NOMO-1 (cell line): ENCODE measurements around the gene TBATA.

Experiments used
- DNase-seq, 2 experiments: peaks; one replicate each; lab custom pipeline; 2025; ENCODE audit not compliant: unreplicated experiment in 2 of 2; lab: John Stamatoyannopoulos, UW

The TBATA gene

DNA sequence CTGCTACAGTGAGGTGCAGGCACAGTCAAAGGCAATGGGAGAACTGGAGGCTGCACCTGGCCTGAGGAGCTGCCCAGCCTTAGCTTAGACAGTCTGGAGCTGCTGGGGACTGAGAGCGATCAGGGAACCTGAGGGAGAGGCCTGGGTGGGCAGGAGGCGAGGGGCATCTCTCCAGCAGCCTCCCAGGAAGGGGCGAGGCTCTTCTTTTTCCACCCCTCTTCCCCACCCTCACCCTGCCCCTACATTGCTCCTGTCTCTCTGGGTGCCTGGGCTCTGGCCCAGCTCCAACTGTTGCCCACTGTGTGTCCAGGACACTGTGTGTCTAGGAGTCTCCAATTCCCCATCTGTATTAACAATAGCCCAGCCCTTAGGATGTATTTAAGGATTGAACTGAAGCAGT, 36.9 kb downstream of the TBATA start:
- DNase-seq, result no peak

DNA sequence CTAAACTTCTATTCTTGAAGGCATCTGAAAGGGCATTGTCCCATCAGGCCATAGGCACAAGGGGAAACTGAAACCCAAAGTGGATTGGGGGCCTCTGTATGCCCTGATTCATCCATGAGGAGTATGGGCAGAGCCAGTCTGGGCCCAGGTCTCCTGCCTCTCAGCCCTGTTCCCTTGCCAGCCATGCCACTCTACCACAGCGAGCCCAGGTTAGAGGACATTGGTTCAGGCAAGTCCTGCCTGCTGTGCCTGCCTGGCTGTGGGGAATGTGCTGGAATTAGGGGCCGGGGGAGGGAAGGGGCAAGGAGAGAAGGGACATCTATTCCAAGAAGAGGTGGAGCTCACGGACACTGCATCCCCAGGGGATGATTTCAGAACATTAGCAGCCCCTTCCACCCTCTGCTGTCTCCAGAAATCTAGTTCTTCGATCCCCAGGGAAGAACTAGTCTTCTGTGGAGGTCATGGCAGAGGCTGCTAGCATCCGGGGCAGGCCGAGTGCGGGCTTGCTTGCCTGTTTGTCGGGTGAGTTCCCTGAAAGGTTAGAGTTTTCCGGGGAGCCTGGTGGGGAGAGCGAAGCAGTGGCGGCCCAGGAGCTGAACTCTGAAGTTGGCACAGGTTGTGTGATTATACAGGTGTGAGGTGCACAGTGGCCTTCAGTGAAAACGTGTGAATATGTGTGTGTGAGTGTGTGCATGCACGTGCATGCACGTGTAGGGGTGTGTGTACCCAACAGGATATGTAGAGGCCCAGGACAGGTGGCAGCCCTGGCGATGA, 37.8 kb downstream of the TBATA start:
- DNase-seq, result no peak

DNA sequence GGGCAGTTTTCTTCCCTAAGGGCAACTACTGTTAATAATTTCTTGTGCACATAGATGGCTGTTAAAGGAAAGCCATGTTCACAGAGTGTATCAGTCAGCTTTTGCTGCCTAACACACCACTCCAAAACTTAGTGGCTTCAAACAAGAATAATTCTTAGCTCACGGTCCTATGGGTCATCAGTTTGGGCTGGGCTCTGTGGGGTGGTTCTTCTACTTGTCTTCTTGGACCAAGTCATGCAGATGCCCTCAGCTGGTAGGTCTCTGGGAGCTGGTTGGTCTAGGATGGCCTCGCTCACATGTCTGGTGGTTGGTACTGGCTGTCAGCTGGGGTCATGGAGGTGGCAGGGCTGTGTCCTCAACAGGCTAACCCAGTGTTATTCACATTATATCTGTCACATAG, 39.6 kb downstream of the TBATA start:
- no peak for DNase-seq

DNA sequence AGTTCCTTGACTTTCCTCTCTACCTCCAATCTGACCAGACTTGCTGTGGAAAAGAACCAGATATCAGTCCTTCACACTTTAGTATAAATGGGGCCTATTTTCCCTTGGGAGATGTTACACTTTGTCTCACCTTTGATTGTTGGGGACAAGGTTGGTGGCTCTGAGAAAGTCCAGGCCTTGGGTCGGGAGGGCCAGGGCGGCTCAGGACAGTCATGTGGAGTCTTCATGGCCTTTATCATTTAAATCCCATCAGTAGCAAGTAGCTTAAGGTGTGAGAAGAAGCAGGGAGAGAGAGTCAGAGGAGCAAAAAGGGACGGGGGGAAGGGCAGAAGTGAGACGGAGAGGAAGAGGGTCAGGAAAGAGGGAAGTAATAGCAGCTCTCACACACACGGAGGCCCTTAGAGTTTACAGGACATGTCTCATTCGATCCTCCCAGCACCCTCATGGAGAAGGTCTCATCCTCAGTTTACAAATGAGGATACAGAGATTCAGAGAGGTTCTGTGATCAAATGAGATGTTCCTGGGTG, 40.5 kb downstream of the TBATA start:
- peak in 1 of 2 experiments; percentile 35 for DNase-seq

DNA sequence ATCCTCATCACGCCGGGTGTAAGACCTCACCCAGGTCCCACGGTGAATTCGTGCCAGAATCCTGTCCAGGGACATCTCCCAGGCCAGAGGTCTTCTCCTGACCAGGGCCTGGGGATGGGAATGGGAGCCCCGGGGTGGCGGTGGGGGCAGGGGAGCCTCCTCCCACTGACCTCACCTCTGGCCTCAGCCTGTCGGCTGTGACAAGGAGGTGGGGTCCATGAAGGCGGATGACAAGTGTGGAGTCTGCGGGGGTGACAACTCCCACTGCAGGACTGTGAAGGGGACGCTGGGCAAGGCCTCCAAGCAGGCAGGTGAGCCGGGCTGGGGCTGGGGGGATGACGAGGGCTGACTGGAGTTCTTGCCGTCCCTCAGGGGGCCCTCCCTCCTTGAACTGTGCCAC, 41.3 kb downstream of the TBATA start:
- DNase-seq, result no peak

DNA sequence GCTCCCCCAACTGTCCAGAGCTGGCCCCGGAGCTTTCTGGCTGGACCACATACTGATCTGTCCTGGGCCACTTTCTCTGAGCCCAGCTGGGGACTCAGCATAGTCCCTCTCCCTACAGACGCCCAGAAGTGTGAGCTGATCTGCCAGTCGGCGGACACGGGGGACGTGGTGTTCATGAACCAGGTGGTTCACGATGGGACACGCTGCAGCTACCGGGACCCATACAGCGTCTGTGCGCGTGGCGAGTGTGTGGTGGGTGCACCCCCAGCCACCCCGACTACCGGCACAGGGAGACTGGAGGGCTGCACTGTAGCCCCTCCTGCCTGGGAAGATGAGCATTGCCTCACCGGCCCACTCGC, 41.8 kb downstream of the TBATA start:
- no peak for DNase-seq

DNA sequence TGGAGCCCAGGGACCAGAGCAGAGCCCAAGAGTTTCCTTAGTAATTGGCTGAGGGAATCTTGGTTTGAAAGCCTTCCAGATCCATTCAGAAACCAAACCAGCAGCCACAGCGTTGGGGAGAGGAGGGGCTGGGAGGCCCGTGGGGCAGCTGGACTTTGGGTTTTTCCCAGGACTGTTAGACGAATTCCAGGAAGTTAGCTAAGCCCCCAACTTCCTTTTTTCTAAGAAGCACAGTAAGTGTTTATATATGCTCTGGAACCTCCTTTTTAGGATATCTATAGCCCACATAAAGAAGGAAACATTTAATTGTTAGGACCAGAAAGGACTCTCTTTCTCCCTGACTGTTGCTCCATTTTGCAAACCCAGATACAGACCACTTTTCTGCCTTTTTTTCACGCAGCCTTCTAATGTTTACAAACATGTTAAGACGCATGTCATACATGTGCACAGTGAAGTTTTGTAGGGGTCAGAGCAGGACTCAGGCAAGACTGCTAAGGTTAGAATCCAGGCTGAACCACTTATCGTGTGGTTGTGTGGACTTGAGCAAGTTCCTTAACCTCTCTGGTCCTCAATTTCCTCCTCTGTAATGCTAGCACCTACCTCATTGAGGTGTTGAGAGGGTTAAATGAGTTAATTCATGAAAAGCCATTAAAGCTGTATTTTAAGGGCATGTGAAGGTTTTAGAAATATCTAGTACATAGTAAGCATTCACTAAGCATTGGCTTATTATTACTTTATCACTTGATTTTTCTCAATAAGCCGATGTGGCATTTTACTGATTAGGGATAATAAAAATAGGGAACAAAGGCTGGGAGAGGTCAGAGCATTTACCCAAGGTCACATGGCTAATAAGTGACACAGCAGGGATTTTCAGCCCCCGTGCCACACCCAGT, 42.4 kb downstream of the TBATA start:
- peak; percentile 5 to 29 for DNase-seq

DNA sequence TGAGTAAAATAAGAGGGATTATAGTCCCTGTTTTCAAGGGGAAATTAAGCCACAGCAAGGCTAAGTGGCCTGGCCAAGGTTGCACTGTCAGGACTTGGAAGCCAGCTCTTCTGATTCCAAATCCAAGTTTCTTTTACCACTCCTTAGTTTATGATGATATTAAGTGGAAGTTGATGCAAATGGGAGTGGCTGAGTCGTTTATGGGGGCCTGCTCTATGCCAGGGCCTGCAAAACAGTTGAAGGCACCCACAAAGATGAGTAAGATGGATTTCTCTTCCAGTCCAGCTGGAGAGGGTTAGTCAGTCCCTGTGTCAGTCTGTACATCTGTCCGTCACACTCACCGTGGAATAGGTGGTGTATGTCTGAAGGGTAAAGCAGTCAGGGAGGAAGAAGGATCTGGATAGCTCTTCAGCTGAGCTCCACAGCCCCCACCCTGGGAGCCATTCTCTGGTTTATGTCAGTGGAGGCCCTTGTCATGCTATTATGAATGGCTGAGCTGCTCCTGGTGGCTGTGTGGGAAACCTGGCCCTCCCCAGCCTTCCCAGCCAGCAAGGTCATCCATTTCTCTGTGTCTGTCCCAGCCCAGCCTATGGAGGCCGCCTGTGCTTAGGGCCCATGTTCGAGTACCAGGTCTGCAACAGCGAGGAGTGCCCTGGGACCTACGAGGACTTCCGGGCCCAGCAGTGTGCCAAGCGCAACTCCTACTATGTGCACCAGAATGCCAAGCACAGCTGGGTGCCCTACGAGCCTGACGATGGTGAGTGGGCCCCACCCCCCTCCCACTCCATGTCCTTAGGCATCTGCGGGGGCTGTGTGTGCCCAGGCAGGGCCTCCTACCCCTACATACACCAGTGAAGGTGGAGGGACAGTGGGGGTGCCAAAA, 44.5 kb downstream of the TBATA start:
- DNase-seq, result no peak

DNA sequence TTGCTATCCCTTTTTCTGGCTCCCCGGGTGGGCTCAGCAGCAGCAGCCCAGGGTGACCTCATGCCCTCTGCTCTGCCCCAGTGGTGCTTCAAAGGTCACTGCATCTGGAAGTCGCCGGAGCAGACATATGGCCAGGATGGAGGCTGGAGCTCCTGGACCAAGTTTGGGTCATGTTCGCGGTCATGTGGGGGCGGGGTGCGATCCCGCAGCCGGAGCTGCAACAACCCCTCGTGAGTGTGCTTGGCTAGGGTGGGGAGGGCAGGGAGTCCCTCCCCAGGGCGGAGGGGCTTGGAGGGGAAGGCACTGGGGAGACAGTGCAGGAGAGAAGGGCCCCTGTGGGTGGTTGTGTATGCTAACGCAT, 46.4 kb downstream of the TBATA start:
- no peak for DNase-seq

DNA sequence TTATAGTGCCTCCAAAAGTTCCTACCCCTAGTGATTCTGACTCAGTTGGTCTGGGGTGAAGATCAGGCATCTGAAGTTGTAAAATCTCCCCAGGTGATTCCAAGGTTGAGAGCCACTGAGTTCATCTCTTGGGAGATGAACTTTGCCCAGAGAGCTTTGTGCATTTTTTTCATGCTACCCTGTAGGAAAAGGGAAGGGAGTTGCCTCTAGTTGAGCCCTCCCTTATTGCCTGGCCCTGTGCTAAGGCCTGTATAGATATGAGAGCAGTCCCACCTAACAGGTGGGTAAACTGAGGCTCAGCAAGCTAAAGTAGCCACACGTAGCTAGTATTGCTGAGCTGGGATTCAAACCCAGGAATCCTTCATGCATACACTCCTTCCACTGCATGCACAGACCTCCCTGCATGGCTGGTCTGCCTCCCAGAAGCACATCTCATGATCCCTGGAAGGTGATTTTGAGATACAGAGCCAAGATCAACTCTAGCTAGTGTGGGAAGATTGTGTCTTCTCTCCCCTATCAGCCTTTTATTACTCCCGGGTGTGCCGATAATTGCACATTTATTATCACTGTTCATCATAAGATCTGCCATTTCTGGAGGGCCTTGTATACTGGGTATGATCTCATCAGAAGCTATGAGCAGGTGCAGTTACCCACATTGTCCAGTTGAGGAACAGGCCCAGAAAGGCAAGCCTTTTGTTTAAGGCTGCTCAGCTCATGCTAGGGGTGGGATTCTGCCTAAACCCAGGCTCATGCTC, 47.0 kb downstream of the TBATA start:
- DNase-seq, result no peak

DNA sequence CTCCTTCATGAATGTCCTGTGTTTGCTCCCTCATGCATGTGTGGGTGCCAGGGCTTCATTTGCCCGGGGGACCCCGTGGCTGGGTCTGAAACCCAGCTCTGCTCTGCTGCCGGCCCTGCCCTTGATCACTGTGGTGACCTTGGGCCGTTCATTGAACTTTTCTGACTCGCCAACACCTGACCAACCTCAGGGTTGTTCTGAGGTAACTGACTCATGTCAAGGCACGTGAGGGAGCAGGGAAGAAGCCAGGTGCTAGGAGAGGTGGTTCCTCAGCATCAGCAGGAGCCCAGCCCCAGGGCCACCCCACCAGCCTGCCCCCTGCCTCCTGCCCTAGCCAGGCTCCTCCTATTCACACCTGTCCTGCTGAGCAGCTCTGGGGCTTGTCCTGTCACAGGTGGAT, 47.9 kb downstream of the TBATA start:
- DNase-seq, result no peak

DNA sequence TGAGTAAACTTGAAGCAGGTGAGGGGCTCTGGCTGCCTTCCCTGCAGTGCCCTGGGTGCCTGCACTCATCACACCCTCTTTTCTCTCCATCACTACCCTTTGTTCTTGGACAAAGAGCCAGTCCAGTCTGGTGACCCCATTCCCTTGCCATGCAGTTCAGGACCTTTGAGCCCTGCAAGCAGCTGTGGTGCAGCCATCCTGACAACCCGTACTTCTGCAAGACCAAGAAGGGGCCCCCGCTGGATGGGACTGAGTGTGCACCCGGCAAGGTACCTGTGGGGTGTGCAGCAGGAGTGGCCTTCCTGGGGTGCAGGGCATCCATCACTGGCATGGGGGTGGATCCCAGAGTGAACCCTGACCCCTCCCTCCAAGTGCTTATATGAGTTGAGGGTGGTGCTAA, 48.7 kb downstream of the TBATA start:
- no peak for DNase-seq

DNA sequence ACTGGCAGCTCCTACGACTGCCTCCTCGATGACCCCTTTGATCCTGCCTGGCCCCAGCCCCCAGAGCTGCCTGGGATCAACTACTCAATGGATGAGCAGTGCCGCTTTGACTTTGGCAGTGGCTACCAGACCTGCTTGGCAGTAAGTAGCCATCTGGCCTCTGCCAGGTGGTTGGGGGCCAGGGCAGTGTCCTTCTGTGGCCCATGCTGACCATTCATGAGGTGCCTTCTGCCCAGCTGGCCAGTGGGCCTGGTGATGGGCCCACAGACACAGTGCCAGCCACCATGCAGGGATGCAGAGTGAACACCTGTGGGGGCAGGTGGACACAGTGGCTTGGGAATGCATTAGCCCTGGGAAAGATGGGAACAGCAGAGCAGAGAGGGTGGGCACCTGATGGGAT, 50.0 kb downstream of the TBATA start:
- no peak for DNase-seq

DNA sequence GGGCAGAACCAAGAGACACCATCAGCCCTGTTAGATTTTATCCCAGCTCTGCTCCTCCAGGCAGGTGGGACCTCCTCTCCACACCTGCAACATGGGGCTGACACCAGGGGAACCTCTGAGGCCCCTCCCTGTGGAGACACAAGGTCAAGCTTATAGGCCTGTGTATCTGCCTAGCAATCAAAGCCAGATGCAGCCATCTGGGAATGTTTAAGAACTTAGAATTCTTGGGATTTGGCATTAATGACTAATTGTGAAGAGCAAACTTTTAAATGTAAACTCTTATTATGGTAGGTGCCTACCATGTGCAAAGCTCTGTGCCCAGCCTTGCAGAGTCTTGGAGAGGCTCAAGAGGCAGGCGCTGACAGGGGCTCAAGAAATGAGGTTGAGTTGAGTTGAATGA, 52.1 kb downstream of the TBATA start:
- DNase-seq, result no peak

DNA sequence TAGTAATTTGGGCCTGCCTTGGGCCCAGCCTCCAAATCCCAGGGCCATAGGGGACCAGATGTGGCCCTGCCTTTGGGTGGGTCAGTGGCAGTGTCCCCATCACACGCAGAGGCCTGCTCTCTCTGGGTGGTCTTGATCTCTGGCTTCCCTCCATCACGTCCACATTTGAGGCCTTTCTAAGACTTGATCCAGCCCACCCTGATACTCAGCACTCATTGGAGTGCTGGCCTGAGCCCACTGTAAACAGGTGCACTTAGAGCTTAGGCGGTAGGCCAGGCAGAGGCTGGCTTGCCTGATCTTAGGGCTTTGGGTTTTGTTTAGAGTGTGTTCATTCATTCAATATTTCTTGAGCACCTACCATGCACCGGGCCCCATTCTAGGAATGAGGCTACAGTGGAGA, 52.6 kb downstream of the TBATA start:
- no peak for DNase-seq

DNA sequence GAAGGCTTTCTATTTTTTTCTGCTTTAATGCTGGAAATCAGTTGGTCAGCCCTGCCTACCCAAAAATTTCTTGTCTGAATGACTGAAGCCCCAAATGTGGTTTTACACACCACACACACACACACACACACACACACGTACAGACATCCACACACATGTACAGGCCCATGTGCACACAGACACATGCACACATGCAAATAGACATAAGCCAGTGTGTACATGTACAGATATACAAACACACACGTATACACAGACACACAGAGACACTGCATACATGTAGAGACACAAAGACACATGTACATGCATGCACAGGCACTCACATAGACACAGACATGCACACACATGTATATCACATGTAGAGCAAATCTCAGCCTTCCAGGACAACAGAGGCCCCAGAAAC, 54.2 kb downstream of the TBATA start:
- DNase-seq, result no peak

DNA sequence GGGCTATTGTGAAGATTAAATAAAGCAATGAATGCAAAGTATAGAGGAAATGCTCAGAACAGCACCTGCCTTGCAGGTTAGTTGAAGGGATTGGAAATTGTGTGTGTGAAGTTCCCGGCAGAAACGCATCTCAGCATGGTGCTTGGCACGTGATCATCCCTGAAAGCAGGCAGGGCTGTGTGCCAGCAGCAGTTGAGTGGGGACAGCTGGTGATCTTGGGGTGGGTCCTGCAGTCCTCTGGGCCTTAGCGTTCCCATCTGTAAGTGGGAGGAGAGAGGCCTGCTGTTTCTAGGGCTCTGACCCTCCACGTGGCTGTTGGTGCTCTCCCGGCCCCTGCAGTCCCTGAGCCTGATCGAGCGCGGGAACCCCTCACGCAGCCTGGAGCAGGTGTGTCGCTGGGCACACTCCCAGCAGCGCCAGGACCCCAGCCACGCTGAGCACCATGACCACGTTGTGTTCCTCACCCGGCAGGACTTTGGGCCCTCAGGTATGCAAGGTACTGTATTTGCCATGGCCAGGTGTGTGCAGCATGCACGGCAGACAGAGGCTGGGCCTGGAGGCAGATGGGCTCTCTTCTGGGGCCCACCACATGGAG, 55.3 kb downstream of the TBATA start:
- no peak for DNase-seq

DNA sequence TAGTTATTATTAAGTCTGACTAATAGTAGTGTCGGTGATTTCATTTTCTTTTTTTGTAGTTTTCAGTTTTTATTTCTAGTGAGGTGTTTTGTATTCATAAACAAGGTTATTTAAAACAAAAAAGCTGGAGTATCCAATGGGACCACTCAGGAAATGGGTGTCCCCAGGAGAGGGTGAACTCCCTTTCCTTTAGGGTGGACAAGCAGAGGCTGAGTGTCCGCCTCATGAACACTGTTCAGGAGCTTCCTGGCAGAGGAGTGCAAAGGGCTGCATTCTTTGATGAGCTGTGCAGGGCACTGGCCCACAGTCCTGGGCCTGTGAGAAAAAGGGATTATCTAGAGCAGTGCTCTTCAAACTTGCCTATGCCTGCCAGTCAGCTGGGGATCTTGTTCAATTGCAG, 56.8 kb downstream of the TBATA start:
- DNase-seq, result no peak

DNA sequence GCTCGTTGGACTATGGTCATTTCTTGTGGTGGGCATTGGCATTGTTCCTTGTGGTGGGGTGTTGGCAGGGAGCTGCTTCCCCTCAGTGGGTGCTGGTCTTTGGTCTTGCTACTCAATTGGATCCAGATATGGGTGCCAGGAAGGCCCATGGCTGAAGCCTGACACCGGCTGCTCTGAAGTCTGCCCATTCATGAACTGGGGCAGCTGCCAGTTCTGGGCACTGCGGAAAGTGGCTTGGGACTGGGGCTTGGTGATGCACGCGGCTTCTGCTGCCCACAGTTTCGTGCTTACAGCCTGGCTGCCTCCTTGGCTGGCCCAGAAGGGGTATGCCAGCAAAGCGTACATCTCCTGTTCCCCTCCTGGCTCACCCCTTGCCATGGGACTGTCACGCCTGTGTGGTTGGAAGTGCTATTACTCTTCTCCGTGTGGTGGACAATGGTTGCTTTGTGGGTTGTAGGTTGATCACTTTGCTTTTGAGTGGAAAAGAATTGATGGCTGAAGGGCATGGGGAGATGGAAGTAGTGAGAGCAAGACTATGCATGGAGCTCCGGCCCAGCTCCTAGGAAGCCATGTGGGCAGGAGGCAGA, 58.2 kb downstream of the TBATA start:
- DNase-seq, result no peak

DNA sequence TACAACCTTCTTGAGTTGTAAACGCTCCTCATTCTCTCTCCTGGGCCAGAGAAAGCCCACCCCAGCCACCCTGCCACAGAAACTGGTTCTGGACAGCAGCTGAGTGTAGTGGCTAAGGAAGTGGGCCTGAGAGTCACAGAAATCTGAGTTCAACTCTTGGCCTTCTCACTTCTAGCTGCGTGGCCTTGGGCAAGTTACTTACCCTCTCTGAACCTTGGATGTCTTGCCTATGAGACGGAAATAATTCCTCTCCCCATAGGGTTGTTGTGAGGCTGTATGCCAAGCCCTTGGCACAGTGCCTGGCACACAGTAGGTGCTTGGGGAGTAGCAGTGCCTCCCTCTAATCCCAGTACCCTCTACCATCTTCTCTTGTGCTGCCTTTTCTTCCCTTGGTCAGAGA, 61.4 kb downstream of the TBATA start:
- DNase-seq, result no peak
